WERI-Rb-1 (cell line): ENCODE results near the gene EVA1A.

Source experiments
- DNase-seq: peaks from one replicate; pipeline ENCODE4 v3.0.0-alpha.2; 2020
- H3K27ac ChIP-seq: fragments of 250-450 bp; sonication (Bioruptor Pico); 2 replicates; pipeline ENCODE4 v1.5.1; 2020; ENCODE audit warnings: mild to moderate bottlenecking, moderate library complexity
- H3K27me3 ChIP-seq: fragments of 250-450 bp; sonication (Bioruptor Pico); 2 replicates; pipeline ENCODE4 v1.5.1; 2021; ENCODE audit warnings: mild to moderate bottlenecking, low read depth, moderate library complexity; ENCODE audit not compliant: insufficient read depth, severe bottlenecking
- H3K36me3 ChIP-seq: fragments of 250-450 bp; sonication (Bioruptor Pico); 2 replicates; pipeline ENCODE4 v1.5.1; 2020; ENCODE audit warnings: mild to moderate bottlenecking, moderate library complexity
- H3K4me3 ChIP-seq: 2 replicates; pipeline ENCODE4 v1.5.1; 2011; ENCODE audit warnings: low read depth, mild to moderate bottlenecking, control low read depth, low read length
- H3K9me3 ChIP-seq: fragments of 250-450 bp; sonication (Bioruptor Pico); 2 replicates; pipeline ENCODE4 v1.5.1; 2021; ENCODE audit warnings: mild to moderate bottlenecking, moderate library complexity; ENCODE audit not compliant: severe bottlenecking
- TF ChIP-seq, protein P1 (sequence below): IDR thresholded peaks from 2 replicates; pipeline ENCODE4 v1.5.1; 2011; ENCODE audit warnings: low read depth, mild to moderate bottlenecking, control low read depth, inconsistent platforms, low read length

The EVA1A gene

GRCh38 chr2:75475049-75475448, 85.7 kb downstream of the EVA1A start:
- no peaks in the 10 kb centered on the region for H3K9me3 ChIP-seq
- DNase-seq = no peak
- TF ChIP-seq, protein P1, sequence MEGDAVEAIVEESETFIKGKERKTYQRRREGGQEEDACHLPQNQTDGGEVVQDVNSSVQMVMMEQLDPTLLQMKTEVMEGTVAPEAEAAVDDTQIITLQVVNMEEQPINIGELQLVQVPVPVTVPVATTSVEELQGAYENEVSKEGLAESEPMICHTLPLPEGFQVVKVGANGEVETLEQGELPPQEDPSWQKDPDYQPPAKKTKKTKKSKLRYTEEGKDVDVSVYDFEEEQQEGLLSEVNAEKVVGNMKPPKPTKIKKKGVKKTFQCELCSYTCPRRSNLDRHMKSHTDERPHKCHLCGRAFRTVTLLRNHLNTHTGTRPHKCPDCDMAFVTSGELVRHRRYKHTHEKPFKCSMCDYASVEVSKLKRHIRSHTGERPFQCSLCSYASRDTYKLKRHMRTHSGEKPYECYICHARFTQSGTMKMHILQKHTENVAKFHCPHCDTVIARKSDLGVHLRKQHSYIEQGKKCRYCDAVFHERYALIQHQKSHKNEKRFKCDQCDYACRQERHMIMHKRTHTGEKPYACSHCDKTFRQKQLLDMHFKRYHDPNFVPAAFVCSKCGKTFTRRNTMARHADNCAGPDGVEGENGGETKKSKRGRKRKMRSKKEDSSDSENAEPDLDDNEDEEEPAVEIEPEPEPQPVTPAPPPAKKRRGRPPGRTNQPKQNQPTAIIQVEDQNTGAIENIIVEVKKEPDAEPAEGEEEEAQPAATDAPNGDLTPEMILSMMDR = no peak
- H3K27ac ChIP-seq = no peak overlapping the region
- no peaks in the 10 kb centered on the region for H3K36me3 ChIP-seq
- peaks cover 81% of the 10 kb centered on the region for H3K27me3 ChIP-seq
- no peak overlapping the region for H3K4me3 ChIP-seq

- DNase-seq = no peak
- TF ChIP-seq, protein P1 = no peak
- Histone ChIP-seq H3K36me3 (no peaks in the 10 kb centered on the region), H3K9me3 (no peaks in the 10 kb centered on the region), H3K27me3 (peaks cover 86% of the 10 kb centered on the region), H3K27ac (no peak overlapping the region), H3K4me3 (no peak overlapping the region)
Measured at GRCh38 chr2:75474115-75474514, 86.6 kb downstream of the EVA1A start.

DNA sequence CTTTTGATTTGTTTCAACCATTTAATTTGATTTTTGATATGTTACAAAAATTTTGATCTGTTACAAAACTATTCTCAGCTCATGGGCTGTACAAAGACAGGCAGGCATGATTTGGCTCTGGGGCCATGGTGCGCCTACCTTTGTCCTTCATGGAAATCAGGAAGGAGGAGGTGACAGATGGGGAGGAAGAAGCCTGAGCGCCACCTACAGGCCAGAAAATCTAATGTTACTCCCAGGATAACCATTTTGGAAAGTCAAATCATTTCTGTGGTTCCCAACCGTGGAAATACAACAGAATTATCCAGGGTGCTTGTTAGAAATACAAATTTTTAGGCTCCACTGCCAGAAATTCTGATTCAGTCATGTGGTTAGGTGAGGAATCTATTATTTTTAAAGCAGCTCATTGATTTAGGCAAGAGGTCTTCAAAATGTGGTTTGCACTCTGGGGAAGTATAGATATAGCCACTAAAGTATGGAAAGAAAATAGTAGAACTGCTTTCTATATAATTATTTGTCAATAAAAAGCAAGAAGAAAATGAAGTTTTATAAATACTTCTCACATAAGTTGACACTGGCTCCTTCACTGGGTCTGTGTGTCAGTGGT, 93.9 kb downstream of the EVA1A start:
- Histone ChIP-seq H3K4me3 (no peak overlapping the region), H3K9me3 (no peaks in the 10 kb centered on the region), H3K36me3 (no peaks in the 10 kb centered on the region), H3K27ac (no peak overlapping the region), H3K27me3 (peaks cover 68% of the 10 kb centered on the region)
- DNase-seq = peak; percentile 71
- TF ChIP-seq, protein P1 = peak; percentile 74

DNA sequence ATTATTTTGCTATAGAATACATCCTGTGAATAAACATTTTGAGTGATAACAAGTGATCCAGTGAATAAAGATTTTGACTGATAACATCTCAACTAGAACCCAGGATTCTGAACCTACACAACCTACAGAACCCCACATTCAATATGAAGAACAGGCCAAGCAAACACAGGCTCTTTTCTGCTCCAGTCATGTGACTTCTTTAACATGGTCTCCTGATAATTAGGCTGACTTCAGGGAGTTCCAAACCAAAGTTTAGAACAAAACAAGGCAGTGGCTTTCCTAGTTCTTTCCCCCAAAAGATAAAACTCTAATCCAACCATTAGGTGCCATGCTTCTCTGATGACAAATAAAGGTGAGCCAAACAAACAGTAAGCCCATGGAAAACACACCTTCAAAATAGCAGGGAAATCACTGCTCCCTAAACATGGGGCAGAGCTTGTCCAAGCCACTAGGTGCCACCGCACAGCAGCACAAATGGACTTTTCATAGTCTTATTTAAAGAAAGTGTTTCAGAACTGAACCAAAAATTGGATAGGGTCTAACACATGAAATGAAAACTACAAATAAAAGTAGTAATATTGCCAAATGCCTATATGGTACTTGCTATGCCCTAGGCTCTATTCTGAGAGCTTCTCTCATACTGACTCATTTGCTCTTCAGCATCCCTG, 95.3 kb downstream of the EVA1A start:
- H3K4me3 ChIP-seq = no peak overlapping the region
- no peaks in the 10 kb centered on the region for H3K36me3 ChIP-seq
- no peak for DNase-seq
- H3K27ac ChIP-seq = no peak overlapping the region
- TF ChIP-seq, protein P1 = 0 out of 2 replicates have a peak, but pooled peaks have one; percentile 4
- peaks cover 56% of the 10 kb centered on the region for H3K27me3 ChIP-seq
- H3K9me3 ChIP-seq = peaks cover 3% of the 10 kb centered on the region

DNA sequence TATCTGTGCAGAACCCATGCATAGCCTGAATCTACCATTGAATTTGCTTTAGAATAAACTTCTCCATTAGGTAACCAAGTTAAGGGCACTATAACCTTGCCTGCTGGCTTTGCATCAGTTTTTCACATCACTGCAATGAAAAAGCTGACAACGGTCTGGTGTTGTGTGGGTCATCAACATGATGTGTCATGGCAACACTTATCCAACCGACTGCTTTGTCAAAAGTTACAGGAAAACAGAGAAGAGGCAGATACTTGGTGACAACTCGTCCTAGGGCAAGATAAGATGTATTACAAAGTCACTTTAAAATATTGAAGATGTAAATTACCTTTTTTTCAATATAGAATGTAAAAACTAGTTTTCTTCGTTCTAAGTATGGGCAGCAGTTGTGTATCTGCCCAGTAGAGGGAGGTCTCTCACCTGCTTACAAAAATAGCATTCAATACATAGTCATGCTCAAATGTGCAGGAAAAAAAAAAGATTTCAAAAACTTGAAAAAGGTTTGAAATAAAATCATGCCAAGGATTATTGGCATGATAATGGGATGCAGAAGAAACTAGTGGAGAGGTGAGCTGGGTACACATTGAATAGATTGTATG, 96.3 kb downstream of the EVA1A start:
- Histone ChIP-seq H3K27me3 (peaks cover 47% of the 10 kb centered on the region), H3K36me3 (no peaks in the 10 kb centered on the region), H3K27ac (no peak overlapping the region), H3K4me3 (no peak overlapping the region), H3K9me3 (peaks cover 3% of the 10 kb centered on the region)
- DNase-seq = no peak
- TF ChIP-seq, protein P1 = peak; percentile 40; the same call in 1 of the 2 replicates
